Breast epithelium (tissue), 3 donors: ENCODE measurements around the gene ARHGAP4.

Experiments used
- POLR2A ChIP-seq: fragments of 450-650 bp; IDR thresholded peaks from one replicate; pipeline ENCODE4 v1.6.1; 2016; ENCODE audit warnings: antibody characterized with exemption, mild to moderate bottlenecking, moderate library complexity
- POLR2AphosphoS5 ChIP-seq, 3 donors: sonication (generic); formaldehyde crosslinking; IDR thresholded peaks; one replicate each; pipeline ENCODE4 v1.6.1; 2017; ENCODE audit warnings: antibody characterized with exemption in 3 of 3
- TF ChIP-seq, protein P1 (sequence below), 3 donors: fragments of 450-650 bp; IDR thresholded peaks; one replicate each; pipeline ENCODE4 v1.5.1; 2016 to 2017; ENCODE audit warnings: antibody characterized with exemption in 3 of 3, mild to moderate bottlenecking in 3 of 3, moderate library complexity in 3 of 3

- TF ChIP-seq, protein P1, sequence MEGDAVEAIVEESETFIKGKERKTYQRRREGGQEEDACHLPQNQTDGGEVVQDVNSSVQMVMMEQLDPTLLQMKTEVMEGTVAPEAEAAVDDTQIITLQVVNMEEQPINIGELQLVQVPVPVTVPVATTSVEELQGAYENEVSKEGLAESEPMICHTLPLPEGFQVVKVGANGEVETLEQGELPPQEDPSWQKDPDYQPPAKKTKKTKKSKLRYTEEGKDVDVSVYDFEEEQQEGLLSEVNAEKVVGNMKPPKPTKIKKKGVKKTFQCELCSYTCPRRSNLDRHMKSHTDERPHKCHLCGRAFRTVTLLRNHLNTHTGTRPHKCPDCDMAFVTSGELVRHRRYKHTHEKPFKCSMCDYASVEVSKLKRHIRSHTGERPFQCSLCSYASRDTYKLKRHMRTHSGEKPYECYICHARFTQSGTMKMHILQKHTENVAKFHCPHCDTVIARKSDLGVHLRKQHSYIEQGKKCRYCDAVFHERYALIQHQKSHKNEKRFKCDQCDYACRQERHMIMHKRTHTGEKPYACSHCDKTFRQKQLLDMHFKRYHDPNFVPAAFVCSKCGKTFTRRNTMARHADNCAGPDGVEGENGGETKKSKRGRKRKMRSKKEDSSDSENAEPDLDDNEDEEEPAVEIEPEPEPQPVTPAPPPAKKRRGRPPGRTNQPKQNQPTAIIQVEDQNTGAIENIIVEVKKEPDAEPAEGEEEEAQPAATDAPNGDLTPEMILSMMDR (IDR thresholded peaks at IDR 0.05): no peak
- no peak for TF ChIP-seq POLR2A
- no peak for TF ChIP-seq POLR2AphosphoS5 (IDR thresholded peaks at IDR 0.05)
Observed at GRCh38 chrX:153909024-153909979, 16.8 kb downstream of the ARHGAP4 start.
